ENCODE results near the gene ANKMY2. TPM values are rescaled to one million over a fixed set of nuclear protein-coding genes. Genes with fewer than 3 reads are reported as not detected.
"Not testable (repeated sequence)": the region's sequence is repeated elsewhere in the genome, so short reads cannot be mapped to it uniquely, and the experiment has no call there.

ANKMY2 gene
- total RNA-seq, 1 donor from 2014 or later = 28.9 TPM

DNA sequence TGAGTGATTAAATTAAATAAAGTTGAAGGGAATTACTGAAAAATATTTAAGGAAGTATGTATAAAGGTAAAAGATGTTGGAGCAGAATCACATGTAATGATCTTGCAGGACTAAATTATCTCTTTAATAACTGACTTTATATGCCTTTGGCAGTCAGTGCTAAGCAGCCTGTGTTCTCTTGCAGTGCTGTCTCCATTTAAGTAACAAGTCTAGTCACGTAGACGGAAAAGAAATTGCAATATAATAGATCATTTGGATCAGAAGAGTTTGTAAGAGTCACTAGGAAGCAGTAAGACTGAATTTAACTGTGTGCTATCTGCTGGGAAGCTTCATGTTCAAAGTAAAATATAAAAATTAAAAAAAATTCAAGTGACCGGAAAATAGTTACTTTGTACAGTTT lies 21.8 kb upstream of the ANKMY2 start:
- H3K4me1 ChIP-seq = peaks cover 68% of the 10 kb centered on the region
- TF ChIP-seq CTCF (IDR thresholded peaks at IDR 0.05; ENCODE audit: borderline replicate concordance) = no peak
- no peaks in the 10 kb centered on the region for H3K27me3 ChIP-seq (ENCODE audit: low read depth)
- peak overlapping the region; percentile 10 for H3K4me3 ChIP-seq
- no peaks in the 10 kb centered on the region for H3K9me3 ChIP-seq (replicated peaks)
- DNase-seq = no peak
- peaks cover 18% of the 10 kb centered on the region for H3K36me3 ChIP-seq
- H3K27ac ChIP-seq (replicated peaks) = peak overlapping the region; percentile 74
- intact Hi-C loops (cut with micrococcal nuclease) = no loop called here

DNA sequence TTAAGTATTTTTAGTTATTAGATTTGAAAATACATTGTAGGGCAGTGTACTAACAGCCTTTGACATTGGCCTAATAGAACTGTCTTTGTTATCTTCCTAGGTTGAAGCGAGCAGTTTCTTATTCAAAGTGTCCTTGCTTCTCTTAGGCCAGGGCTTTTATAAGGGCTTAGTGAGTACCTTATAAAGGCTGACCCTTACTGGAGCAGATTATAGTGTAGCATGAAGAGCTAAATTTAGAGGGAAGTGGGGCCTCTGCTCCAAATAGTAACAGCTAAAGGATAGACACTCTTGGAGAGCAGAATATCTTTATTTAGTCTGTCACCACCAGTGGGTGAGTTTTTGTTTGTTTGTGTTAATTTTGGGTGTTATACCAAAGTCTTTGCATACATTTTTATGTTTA lies 16.4 kb upstream of the ANKMY2 start:
- no peak for DNase-seq
- no peaks in the 10 kb centered on the region for H3K27me3 ChIP-seq (ENCODE audit: low read depth)
- TF ChIP-seq CTCF (IDR thresholded peaks at IDR 0.05; ENCODE audit: borderline replicate concordance) = no peak
- H3K4me3 ChIP-seq = peak overlapping the region; percentile 61
- H3K36me3 ChIP-seq = peaks cover 18% of the 10 kb centered on the region
- intact Hi-C loops (cut with micrococcal nuclease) = no loop called here
- peaks cover 62% of the 10 kb centered on the region for H3K4me1 ChIP-seq
- peak overlapping the region; percentile 84 for H3K27ac ChIP-seq (replicated peaks)
- H3K9me3 ChIP-seq (replicated peaks) = no peaks in the 10 kb centered on the region

DNA sequence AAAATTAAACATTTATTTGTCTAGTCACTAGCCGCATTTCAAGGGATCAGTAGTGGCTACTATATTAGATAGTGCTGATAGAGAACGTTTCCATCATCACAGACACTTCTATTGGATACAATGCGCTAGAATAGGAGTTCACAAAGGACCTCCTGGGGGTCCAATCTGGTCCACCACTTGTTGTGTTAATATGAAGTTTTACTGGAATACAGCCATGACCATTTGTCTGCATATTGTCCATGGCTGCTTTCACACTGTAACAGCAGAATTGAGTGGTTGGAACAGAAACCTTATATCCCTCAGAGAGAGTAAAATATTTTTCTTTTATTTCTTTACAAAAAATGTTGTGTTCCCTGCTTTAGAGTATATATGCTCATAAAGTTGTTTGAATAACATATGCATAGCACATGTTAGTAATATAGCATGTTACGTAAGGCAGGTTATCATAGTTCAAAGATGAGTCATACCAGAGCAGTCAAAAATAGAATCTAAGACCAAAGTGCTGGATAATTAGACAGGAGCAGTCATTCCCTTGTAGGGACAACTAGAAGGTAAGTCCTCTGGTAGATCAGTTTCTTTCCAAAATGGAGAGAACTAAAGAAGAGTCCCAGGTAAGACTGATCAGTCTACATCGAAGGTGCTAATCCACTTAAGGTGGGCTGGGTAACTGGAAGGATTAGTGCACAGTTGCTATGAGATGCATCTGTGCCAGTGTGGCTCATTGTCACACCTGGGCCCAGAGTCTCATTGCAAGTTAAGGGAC lies 15.3 kb upstream of the ANKMY2 start:
- no peak for DNase-seq

GRCh38 chr7:16659854-16660497 lies 14.4 kb upstream of the ANKMY2 start:
- H3K4me3 ChIP-seq; H3K36me3 ChIP-seq; H3K9me3 ChIP-seq (replicated peaks); DNase-seq; intact Hi-C loops (cut with micrococcal nuclease); H3K27me3 ChIP-seq (ENCODE audit: low read depth): not testable (repeated sequence)
- Histone ChIP-seq H3K27ac (replicated peaks) (peak overlapping the region; percentile 84), H3K4me1 (peaks cover 75% of the 10 kb centered on the region)

More for the DNA sequence above, 15.3 kb upstream of the ANKMY2 start:
- peak overlapping the region; percentile 84 for H3K27ac ChIP-seq (replicated peaks)
- H3K36me3 ChIP-seq = peaks cover 10% of the 10 kb centered on the region
- H3K4me3 ChIP-seq = peak overlapping the region; percentile 61
- H3K9me3 ChIP-seq (replicated peaks) = no peaks in the 10 kb centered on the region
- no peaks in the 10 kb centered on the region for H3K27me3 ChIP-seq (ENCODE audit: low read depth)
- intact Hi-C loops (cut with micrococcal nuclease) = no loop called here
- TF ChIP-seq CTCF (IDR thresholded peaks at IDR 0.05; ENCODE audit: borderline replicate concordance) = no peak
- peaks cover 66% of the 10 kb centered on the region for H3K4me1 ChIP-seq

GRCh38 chr7:16657656-16658279 lies 12.2 kb upstream of the ANKMY2 start:
- Histone ChIP-seq H3K27ac (replicated peaks) (peak overlapping the region; percentile 84), H3K4me1 (peaks cover 81% of the 10 kb centered on the region), H3K4me3 (no peak overlapping the region), H3K36me3 (no peaks in the 10 kb centered on the region), H3K9me3 (replicated peaks) (no peaks in the 10 kb centered on the region), H3K27me3 (ENCODE audit: low read depth) (no peaks in the 10 kb centered on the region)
- DNase-seq = peak; percentile 48
- no peak for TF ChIP-seq CTCF (IDR thresholded peaks at IDR 0.05; ENCODE audit: borderline replicate concordance)
- intact Hi-C loops (cut with micrococcal nuclease) = no loop called here

Measured in left ventricle myocardium inferior (tissue), 1 donor.